Testis (tissue), 3 donors: Measurements from ENCODE around the gene TPMT. TPM values are rescaled to one million over a fixed set of nuclear protein-coding genes. Genes with fewer than 3 reads are reported as not detected.
A peak's percentile ranks its signal among the peaks of the same experiment; 100 is the strongest.

Source experiments
- DNase-seq: peaks from one replicate; pipeline ENCODE4 v3.0.0-alpha.2; 2019
- H3K27ac ChIP-seq, 2 donors: fragments of 200-600 bp; sonication (generic); one replicate each; pipeline ENCODE4 v1.5.1; 2019
- H3K27me3 ChIP-seq: fragments of 200-600 bp; sonication (generic); one replicate; pipeline ENCODE4 v1.5.1; 2019
- H3K36me3 ChIP-seq: fragments of 200-600 bp; sonication (generic); one replicate; pipeline ENCODE4 v1.5.1; 2017; ENCODE audit warnings: low read depth; ENCODE audit errors: missing control alignments
- H3K4me1 ChIP-seq: fragments of 200-600 bp; sonication (generic); one replicate; pipeline ENCODE4 v1.5.1; 2019
- H3K4me3 ChIP-seq, 2 donors: fragments of 200-600 bp; sonication (generic); one replicate each; pipeline ENCODE4 v1.5.1; 2017 to 2019
- H3K9me3 ChIP-seq: fragments of 200-600 bp; sonication (generic); one replicate; pipeline ENCODE4 v1.5.1; 2017
- POLR2A ChIP-seq: fragments of 450-650 bp; IDR thresholded peaks from one replicate; pipeline ENCODE4 v1.6.1; 2017; ENCODE audit warnings: antibody characterized with exemption, mild to moderate bottlenecking, moderate library complexity
- WGBS, 2 donors: methylation state at CpG; one replicate each; pipeline ENCODE4 v1.1.5; 2018; 5-methylcytosine and 5-hydroxymethylcytosine counted together
- intact Hi-C: fragments of 100-400 bp; cut with DNase I; formaldehyde crosslinking; loops from one replicate; pipeline ENCODE4 v1.15.1; 2023; ENCODE audit warnings: low total_unique reads
- polyA plus RNA-seq: library from polyadenylated mRNA; stranded (reverse); fragments of 350-450 nt; fragmentation: Illumina TruSeq; extraction: RNeasy Lipid Tissue Mini Kit (QIAGEN cat#74804); gene quantifications from one replicate; pipeline ENCODE4 v1.2.3, GENCODE V29; 2014; ENCODE audit warnings: low read depth, low replicate concordance; ENCODE audit not compliant: insufficient read depth
- total RNA-seq, 2 donors: library from RNA; depleted of rRNA; stranded (reverse); fragments of >200 nt; gene quantifications; one replicate each; pipeline ENCODE4 v1.2.3, GENCODE V29; 2016
- TF ChIP-seq, protein P1 (sequence below), 3 experiments: fragments of 450-650 bp in 2 of 3; fragments of 200-600 bp in 1 of 3; sonication (generic) in 1 of 3; IDR thresholded peaks; one replicate each; pipeline ENCODE4 v1.5.1; 2016 to 2019; ENCODE audit warnings: antibody characterized with exemption in 3 of 3, mild to moderate bottlenecking in 2 of 3, moderate library complexity in 1 of 3

The TPMT gene
- total and polyA plus RNA-seq, 3 donors from 2014 or later = 14.6 to 21.0 (median 18.3) TPM

DNA sequence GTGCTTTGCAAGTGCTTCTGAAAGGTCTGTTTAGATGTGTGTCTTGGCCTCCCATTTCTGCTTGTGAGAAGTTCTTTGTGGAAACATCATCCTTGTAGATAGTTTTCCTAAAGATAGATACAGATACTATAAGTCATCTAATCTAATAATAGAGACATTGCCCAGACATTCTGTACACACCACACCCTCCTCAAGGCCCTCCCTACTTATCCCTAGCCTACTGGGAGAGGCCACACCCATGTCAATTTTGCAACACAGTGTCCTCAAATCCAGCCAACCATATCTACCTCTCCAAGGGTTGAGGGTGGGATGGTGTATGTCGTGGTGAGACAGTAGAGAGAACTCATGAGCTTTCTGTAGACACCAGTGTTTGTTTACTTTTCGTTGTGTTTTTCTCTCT is 6.6 kb upstream of the TPMT start:
- H3K27ac ChIP-seq = no peak overlapping the region
- 79 to 86% methylated on average over 2 of the region's 2 CpGs for WGBS, 2 donors
- no peak overlapping the region for H3K4me3 ChIP-seq
- H3K9me3 ChIP-seq = no peaks in the 10 kb centered on the region
- no peak for DNase-seq
- H3K4me1 ChIP-seq = no peaks in the 10 kb centered on the region
- no peaks in the 10 kb centered on the region for H3K27me3 ChIP-seq
- no peaks in the 10 kb centered on the region for H3K36me3 ChIP-seq
- intact Hi-C loops = no loop called here
- TF ChIP-seq, protein P1, sequence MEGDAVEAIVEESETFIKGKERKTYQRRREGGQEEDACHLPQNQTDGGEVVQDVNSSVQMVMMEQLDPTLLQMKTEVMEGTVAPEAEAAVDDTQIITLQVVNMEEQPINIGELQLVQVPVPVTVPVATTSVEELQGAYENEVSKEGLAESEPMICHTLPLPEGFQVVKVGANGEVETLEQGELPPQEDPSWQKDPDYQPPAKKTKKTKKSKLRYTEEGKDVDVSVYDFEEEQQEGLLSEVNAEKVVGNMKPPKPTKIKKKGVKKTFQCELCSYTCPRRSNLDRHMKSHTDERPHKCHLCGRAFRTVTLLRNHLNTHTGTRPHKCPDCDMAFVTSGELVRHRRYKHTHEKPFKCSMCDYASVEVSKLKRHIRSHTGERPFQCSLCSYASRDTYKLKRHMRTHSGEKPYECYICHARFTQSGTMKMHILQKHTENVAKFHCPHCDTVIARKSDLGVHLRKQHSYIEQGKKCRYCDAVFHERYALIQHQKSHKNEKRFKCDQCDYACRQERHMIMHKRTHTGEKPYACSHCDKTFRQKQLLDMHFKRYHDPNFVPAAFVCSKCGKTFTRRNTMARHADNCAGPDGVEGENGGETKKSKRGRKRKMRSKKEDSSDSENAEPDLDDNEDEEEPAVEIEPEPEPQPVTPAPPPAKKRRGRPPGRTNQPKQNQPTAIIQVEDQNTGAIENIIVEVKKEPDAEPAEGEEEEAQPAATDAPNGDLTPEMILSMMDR (IDR thresholded peaks at IDR 0.05) = no peak
- no peak for TF ChIP-seq POLR2A

GRCh38 chr6:18160911-18161310 is 6.0 kb upstream of the TPMT start:
- 100% methylated on average over 1 of the region's 1 CpG for WGBS, 2 donors
- no peaks in the 10 kb centered on the region for H3K4me1 ChIP-seq
- no peak for TF ChIP-seq POLR2A
- TF ChIP-seq, protein P1 (IDR thresholded peaks at IDR 0.05) = no peak
- DNase-seq = no peak
- H3K27ac ChIP-seq = no peak overlapping the region
- H3K27me3 ChIP-seq = no peaks in the 10 kb centered on the region
- no peaks in the 10 kb centered on the region for H3K9me3 ChIP-seq
- H3K36me3 ChIP-seq = no peaks in the 10 kb centered on the region
- no peak overlapping the region for H3K4me3 ChIP-seq
- intact Hi-C loops = no loop called here

DNA sequence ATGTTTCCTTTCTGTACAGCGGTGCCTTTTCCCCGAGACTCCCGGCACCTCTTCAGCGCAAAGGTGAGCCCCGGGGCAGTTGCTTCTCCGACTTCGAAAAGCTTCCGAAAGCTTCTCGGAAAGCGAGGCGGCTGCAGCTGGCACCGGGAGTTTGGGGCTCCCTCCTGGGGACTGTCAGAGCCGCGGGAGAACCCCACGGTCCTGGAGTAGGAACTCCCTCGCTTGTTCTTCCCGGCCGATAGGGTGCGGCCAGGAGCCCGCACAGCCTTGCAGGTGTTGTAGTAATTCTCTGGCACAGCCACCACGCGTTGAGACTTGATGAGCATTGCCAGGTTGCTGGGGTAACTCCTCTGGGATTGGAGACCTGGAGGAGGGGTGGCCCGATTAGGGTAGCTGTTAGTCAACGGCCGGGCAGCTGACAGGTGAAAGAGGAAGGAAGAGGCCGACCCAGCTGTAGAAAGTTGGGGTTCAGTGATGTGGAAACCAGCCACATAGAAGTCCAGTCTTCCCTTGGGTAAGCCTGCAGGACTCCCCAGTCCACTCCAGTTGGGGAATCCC is 1.1 kb upstream of the TPMT start:
- H3K27ac ChIP-seq = peak overlapping the region in 1 of 2 donors; percentile 85
- H3K4me1 ChIP-seq = peaks cover 16% of the 10 kb centered on the region
- no peaks in the 10 kb centered on the region for H3K36me3 ChIP-seq
- no peaks in the 10 kb centered on the region for H3K9me3 ChIP-seq
- 4 to 7% methylated on average over 8 to 26 of the region's 26 CpGs for WGBS, 2 donors
- TF ChIP-seq POLR2A = no peak
- TF ChIP-seq, protein P1 (IDR thresholded peaks at IDR 0.05) = no peak
- peak overlapping the region; percentile 80 to 85 for H3K4me3 ChIP-seq
- intact Hi-C loops = no loop called here
- no peaks in the 10 kb centered on the region for H3K27me3 ChIP-seq
- peak; percentile 52 for DNase-seq

GRCh38 chr6:18155150-18155863 is 430 bp upstream of the TPMT start, which contains the start of gene KDM1B:
TSS of gene KDM1B (plus strand) at chr6:18155422. CDS start at chr6:18159896, 4,474 bp downstream.
- Histone ChIP-seq H3K27ac (peak within 1 kb of the TSS; percentile 69 to 85), H3K9me3 (no peaks in the 10 kb centered on the region), H3K27me3 (no peaks in the 10 kb centered on the region), H3K4me1 (peaks cover 16% of the 10 kb centered on the region), H3K4me3 (peak within 1 kb of the TSS; percentile 80 to 85), H3K36me3 (no peaks in the 10 kb centered on the region)
- 0 to 1% methylated on average over 14 to 28 of the region's 87 CpGs for WGBS, 2 donors
- peak; percentile 97 for DNase-seq
- TF ChIP-seq, protein P1 (IDR thresholded peaks at IDR 0.05) = no peak
- TF ChIP-seq POLR2A = peak; percentile 17
- intact Hi-C loops = no loop called here

- Histone ChIP-seq H3K9me3 (no peaks in the 10 kb centered on the region), H3K4me1 (peaks cover 16% of the 10 kb centered on the region), H3K4me3 (no peak overlapping the region), H3K27me3 (no peaks in the 10 kb centered on the region), H3K36me3 (no peaks in the 10 kb centered on the region), H3K27ac (no peak overlapping the region)
- DNase-seq = no peak
- intact Hi-C loops = no loop called here
- TF ChIP-seq POLR2A = no peak
- TF ChIP-seq, protein P1 (IDR thresholded peaks at IDR 0.05) = no peak
Measured at GRCh38 chr6:18153311-18153703, 1.6 kb downstream of the TPMT start.
